ENCODE data around the gene SLC25A39. TPM values are rescaled to one million over a fixed set of nuclear protein-coding genes. Genes with fewer than 3 reads are reported as not detected.

Gene SLC25A39
- total and polyA plus RNA-seq, 8 donors: 55.5 to 121 (median 91.8) TPM

DNA sequence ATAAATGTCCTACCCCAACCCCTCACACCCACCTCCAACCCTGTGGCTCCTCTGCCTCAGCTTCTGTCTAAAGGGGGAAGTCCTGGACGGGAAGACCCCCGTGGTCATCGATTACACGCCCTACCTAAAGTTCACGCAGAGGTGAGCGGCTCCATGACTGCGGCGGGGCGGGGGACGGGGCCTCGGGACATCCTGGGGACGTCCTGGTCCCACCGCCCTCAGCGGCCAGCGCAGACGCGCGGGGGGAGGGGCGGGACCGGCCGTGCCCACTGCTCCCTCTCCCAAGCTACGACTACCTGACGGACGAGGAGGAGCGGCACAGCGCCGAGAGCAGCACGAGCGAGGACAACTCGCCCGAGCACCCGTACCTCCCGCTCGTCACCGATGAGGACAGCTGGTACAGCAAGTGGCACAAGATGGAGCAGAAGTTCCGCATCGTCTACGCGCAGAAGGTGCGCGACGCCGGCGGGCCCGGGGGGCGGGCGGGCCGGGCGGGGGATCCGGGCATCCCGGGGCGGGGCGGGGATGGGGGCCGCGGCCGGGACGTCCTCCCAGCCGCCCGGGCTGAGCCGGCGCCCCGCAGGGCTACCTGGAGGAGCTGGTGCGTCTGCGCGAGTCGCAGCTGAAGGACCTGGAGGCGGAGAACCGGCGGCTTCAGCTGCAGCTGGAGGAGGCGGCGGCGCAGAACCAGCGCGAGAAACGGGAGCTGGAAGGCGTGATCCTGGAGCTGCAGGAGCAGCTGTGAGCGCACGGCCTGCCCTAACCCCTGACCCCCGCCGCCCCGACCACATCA, 9.6 kb downstream of the SLC25A39 start:
- peak overlapping the region in 1 of 2 donors; percentile 18 for H3K4me3 ChIP-seq
- intact Hi-C loops (cut with DNase I): no loop called here
- ATAC-seq: peak; percentile 67

DNA sequence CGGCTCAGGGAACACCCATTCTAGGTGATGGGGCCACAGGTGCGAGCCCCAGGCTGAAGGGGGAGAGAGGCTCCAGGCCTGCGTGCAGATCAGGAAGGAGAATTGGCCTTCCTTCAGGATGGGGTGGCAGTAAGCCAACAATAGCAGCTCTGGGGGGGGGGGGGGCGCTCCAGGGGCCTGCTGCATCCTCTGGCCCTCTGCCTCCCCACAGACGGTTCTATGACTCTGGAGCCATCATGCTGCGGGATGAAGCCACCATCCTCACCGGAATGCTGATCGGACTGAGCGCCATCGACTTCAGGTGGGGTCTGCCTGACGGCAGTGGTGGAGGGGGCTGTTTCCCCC, 10.1 kb downstream of the SLC25A39 start:
- Histone ChIP-seq H3K27me3 (peaks cover 33 to 70% of the 10 kb centered on the region in 2 donors), H3K36me3 (peaks cover 0 to 12% of the 10 kb centered on the region in 2 donors), H3K4me1 (peaks cover 3 to 17% of the 10 kb centered on the region in 2 donors), H3K4me3 (no peak overlapping the region), H3K9me3 (no peaks in the 10 kb centered on the region), H3K27ac (no peak overlapping the region)
- TF ChIP-seq, protein P1, sequence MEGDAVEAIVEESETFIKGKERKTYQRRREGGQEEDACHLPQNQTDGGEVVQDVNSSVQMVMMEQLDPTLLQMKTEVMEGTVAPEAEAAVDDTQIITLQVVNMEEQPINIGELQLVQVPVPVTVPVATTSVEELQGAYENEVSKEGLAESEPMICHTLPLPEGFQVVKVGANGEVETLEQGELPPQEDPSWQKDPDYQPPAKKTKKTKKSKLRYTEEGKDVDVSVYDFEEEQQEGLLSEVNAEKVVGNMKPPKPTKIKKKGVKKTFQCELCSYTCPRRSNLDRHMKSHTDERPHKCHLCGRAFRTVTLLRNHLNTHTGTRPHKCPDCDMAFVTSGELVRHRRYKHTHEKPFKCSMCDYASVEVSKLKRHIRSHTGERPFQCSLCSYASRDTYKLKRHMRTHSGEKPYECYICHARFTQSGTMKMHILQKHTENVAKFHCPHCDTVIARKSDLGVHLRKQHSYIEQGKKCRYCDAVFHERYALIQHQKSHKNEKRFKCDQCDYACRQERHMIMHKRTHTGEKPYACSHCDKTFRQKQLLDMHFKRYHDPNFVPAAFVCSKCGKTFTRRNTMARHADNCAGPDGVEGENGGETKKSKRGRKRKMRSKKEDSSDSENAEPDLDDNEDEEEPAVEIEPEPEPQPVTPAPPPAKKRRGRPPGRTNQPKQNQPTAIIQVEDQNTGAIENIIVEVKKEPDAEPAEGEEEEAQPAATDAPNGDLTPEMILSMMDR (IDR thresholded peaks at IDR 0.05): no peak
- ATAC-seq (no peak), DNase-seq (no peak)
- intact Hi-C loops (cut with DNase I): no loop called here

More for the DNA sequence above, 9.6 kb downstream of the SLC25A39 start:
- H3K4me1 ChIP-seq: peaks cover 3 to 17% of the 10 kb centered on the region in 2 donors
- no peak overlapping the region for H3K27ac ChIP-seq
- TF ChIP-seq, protein P1 (IDR thresholded peaks at IDR 0.05): no peak
- peak in 2 of 4 donors; percentile 28 to 87 for DNase-seq
- H3K36me3 ChIP-seq: peaks cover 0 to 18% of the 10 kb centered on the region in 2 donors
- H3K27me3 ChIP-seq: peaks cover 33 to 64% of the 10 kb centered on the region in 2 donors
- no peaks in the 10 kb centered on the region for H3K9me3 ChIP-seq

DNA sequence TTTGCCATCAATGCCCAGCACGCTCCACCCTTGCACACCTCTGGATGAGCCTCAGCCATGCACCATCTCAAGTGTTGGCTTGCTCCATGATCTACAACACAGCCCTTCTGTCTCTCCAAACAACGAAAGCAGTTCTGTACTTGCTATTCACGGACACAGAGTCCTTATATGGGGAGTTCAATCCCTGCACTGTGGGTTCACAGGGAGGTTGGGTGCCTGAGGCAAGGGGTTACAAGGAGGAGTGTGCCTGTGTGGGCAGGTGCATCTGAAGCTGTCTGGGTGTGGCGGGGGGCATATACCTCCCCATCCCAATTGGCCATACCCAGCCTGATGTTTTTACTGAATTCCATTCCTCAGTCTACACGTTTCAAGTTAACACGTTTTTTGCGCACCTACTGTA, 10.6 kb downstream of the SLC25A39 start:
- Histone ChIP-seq H3K9me3 (no peaks in the 10 kb centered on the region), H3K27me3 (peaks cover 33 to 75% of the 10 kb centered on the region in 2 donors), H3K4me3 (no peak overlapping the region), H3K4me1 (peaks cover 3 to 18% of the 10 kb centered on the region in 2 donors), H3K27ac (no peak overlapping the region), H3K36me3 (peaks cover 0 to 8% of the 10 kb centered on the region in 2 donors)
- no peak for DNase-seq
- TF ChIP-seq, protein P1 (IDR thresholded peaks at IDR 0.05): no peak
- intact Hi-C loops (cut with DNase I): no loop called here
- no peak for ATAC-seq

DNA sequence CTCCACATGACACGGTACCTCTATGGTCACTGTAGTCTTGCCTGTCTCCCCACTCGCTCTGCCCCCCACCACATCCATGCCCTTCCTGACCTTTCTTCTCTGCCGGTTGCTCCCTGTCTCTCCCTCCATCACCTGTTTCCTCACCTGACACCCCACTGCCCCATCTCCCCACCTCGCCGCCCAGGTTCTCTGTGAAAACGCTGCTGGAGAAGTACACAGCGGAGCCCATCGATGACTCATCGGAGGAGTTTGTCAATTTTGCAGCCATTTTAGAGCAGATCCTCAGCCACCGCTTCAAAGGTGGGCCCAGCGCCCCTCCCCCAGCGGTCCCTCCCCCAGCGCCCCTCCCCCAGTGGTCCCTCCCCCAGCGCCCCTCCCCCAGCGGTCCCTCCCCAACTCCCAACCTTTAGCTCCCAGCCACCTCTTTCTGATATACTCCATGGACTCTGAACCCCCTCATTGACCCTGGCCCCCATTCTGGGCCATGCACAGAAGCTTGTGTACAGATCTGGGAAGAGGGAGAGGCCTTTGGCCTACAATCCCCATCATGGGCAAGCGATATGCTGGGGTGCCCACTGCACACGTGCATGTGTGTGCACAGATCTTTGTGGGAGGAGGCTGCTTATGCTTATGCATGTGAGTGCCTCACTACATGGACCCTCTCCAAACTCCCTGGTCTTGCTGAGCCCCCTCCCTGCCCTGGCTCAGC, 12.1 kb downstream of the SLC25A39 start:
- TF ChIP-seq, protein P1 (IDR thresholded peaks at IDR 0.05): no peak
- intact Hi-C loops (cut with DNase I): no loop called here
- DNase-seq (no peak), ATAC-seq (no peak)
- H3K4me1 ChIP-seq: peaks cover 11 to 33% of the 10 kb centered on the region in 2 donors
- H3K36me3 ChIP-seq: no peaks in the 10 kb centered on the region
- no peak overlapping the region for H3K27ac ChIP-seq
- H3K4me3 ChIP-seq: no peak overlapping the region
- no peaks in the 10 kb centered on the region for H3K9me3 ChIP-seq
- peaks cover 33 to 79% of the 10 kb centered on the region in 2 donors for H3K27me3 ChIP-seq

DNA sequence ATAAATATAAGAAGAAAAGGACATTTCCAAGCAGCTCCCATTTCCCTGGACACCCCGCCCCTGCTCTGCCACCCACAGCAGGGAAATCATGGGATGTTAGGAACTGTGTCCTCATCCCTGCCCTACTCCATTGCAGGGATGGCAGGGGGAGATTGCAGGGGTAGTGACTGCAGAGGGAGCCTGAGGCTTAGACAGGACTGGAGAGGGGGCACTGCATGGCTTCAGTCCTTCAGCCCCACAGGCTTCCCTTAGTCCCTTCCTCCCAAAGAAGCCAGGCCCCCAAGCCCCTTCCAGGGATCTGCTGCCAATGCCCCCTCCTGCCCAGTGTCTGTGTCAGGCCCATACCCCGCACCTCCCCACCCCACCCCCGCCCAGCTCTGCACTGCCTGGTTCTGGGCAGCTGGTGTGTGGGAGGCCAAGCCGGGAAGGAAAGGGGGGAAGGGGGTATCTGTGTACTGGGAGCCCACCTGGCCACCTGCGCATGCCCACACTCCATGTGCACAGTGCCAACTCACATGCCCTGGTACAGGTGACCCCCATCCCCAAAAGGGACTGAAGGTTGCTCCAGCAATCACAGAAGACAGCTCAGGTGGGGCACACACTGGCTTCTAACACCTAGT, 13.0 kb downstream of the SLC25A39 start:
- Histone ChIP-seq H3K4me3 (no peak overlapping the region), H3K27ac (no peak overlapping the region), H3K9me3 (no peaks in the 10 kb centered on the region), H3K27me3 (peaks cover 25 to 79% of the 10 kb centered on the region in 2 donors), H3K4me1 (peaks cover 11 to 33% of the 10 kb centered on the region in 2 donors), H3K36me3 (no peaks in the 10 kb centered on the region)
- DNase-seq (no peak), ATAC-seq (no peak)
- TF ChIP-seq, protein P1 (IDR thresholded peaks at IDR 0.05): no peak
- intact Hi-C loops (cut with DNase I): no loop called here

Data from left lung (tissue), 10 donors.